ENCODE data around the gene GRIA2.
"Not testable (repeated sequence)": the region's sequence is repeated elsewhere in the genome, so short reads cannot be mapped to it uniquely, and the experiment has no call there.

GRIA2 gene

GRCh38 chr4:157220371-157220881 is at the start of gene GRIA2:
TSS of gene GRIA2 (plus strand) at chr4:157220728. CDS start at chr4:157221043, 315 bp downstream.
- peak; percentile 45 to 77 (median 55) for DNase-seq

DNA sequence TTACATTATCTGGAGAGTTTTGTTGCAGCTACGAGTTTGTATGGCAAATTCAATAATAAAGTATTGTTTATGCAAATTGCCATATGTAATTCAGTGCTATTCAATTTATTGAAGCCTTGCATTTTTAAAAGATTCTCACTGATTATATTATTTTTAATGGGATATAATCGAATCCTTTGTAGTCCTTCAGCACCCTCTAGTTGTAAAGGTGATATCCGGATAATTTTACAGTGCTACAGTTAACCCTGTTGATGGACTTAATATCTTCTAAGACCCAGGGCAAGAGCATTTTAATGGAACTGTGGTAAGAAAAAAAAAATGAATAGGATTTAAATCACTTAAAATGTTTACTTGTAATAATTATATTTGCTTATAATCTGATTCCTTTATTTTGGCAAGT is 48.5 kb upstream of the GRIA2 start:
- no peak for DNase-seq

GRCh38 chr4:157180268-157180667 is 40.3 kb upstream of the GRIA2 start:
- DNase-seq: not testable (repeated sequence)

DNA sequence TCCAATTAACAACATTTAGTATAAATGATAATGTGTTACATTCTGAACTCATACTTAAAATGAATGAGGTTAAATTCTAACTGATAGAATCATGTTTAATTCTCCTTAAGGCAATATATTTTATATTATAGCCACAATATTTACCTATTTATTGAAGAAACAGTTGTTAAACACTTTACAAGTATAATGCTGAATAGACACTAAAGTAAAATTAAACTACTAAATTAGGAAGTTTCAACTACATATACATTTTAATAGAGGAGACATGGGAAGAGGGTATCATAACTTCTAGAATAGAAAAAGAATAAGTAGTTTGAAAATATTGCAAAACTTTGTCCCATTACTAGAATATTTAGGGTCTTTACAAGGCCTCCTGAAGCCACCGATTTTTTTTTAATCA is 36.2 kb upstream of the GRIA2 start:
- no peak for DNase-seq

GRCh38 chr4:157185363-157185762 is 35.2 kb upstream of the GRIA2 start:
- DNase-seq: no peak

DNA sequence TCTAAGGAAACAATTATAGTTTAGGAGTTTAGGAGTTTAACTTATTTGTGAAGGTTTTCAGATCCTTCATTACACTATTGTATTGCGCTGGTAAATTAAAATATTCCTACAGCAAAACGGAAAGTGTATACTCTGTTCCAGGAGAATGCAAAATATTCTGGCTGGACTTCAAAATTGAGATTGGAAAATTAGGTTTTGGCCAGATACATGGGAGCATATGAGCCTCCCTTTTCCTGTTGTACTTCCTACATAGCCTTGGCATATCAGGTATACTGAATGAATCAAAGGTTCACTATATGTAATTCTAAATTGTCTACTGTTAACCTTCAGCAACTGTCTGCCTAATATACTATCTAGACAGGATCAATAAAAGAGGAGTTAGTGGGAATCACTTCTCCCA is 25.2 kb upstream of the GRIA2 start:
- DNase-seq: no peak

DNA sequence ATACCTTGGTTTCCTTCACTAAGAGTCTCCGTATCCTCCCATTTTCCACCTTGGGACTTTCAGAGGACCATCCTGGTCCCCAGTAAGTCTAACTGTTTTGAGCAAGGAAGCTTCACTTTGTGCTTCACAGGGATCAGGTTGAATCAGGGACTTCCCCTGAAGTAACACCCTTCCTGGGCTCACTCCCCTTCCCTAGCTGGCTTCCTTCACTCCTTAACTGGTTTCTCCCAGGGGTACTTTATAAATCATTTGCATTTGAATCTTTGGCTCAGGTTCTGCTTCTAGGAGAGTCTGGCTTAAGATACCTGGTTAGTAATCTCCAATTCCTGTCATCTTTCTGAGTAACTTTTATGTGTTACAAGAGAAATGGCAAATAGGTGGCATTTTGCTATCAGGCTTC is 24.5 kb upstream of the GRIA2 start:
- no peak for DNase-seq

- peak; percentile 59 to 72 (median 68) for DNase-seq
Observed at GRCh38 chr4:157204634-157205244, 15.8 kb upstream of the GRIA2 start.

GRCh38 chr4:157217708-157218107 is 2.8 kb upstream of the GRIA2 start:
- DNase-seq: peak; percentile 28 to 51 (median 49)

DNA sequence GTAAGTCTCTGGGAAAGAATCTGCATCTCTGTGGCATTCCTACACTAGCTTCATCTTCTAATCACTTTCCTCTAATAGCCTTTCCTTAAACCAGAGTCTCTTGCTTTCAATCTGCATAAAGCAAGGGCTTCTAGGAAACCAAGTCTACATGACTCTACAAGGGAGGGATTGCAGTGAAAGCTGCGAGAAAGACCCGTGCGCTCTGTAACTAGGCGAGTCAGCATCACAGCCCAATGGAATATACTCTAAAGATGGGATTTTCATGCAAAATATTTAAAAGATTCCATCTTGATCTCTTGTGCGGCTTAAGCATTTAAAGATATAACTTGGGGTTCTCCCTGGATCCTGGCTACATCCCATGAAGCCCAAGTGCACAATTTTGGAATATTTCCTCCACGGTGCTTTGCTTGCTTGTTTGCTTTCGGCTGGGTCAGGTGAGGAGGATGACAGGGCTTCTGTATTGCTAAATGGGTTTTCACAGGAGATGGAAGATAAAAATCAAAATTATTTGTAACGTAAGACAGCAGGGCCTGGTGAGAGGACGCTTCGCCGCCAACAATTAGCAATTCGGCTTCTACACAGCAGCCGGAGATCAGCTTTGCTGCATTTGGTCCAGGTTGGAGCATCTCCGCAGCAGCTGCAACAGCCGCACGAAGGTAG is 687 bp upstream of the GRIA2 start:
- no peak for DNase-seq

DNA sequence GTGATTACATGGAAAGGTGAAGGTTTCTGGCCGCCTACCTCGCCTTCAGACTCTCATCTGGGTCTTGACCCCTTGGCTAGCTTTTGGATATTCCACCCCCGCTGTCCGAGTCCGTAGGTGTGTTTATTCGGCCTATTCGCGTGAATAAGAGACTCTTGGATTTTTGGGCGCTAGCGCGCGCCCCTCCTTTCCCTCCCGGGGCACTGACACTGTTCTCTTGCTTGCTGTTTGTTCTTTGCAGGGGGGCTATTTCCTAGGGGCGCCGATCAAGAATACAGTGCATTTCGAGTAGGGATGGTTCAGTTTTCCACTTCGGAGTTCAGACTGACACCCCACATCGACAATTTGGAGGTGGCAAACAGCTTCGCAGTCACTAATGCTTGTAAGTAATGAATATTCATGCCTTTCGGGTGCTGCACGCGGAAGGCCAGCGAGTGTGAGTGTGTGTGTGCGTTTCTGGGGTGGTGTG is 932 bp downstream of the GRIA2 start:
- DNase-seq: no peak

DNA sequence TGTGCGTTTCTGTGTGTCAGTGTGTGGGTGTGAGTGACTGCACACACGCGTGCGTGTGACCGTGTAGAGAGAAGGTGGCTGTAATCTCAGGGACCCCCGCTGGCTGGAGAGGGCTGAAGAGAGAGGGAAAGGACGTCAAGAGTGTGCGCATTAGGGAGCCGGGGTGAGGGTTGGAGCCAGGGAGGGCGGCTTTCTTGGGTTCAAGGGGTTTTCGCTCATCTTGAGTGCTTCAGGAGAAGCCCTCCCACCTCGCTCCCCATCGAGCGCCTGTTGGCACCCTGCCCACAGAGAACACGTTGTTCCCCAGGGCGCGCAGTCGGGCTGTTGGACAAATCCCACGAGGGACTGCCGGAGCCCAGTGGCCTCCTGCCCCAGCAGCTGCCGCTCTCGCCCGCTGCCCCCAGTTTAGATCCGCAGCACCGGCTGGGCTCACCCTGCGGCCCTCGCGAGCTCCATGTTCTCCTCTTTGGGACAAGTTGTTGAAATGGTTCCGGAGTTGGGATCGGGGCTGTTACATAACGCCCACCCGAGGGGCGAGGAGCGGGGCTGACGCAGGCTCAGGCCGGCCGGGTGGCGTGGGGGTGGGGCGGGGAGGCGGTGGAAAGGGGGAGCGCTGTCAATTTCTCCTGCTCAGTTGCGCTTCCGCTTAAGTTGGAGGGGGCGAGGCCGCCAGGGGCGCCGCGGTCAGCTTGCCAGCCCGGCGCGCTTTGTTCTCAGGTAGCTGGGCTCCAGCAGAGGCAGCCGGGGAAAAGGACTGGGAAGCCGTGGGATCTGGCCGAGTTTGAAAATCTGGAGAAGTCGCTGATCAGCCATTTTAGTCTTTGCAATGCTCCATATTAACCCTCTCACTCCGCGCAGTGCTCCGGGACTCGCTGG is 1.6 kb downstream of the GRIA2 start:
- DNase-seq: peak in 1 of 3 donors; percentile 18

DNA sequence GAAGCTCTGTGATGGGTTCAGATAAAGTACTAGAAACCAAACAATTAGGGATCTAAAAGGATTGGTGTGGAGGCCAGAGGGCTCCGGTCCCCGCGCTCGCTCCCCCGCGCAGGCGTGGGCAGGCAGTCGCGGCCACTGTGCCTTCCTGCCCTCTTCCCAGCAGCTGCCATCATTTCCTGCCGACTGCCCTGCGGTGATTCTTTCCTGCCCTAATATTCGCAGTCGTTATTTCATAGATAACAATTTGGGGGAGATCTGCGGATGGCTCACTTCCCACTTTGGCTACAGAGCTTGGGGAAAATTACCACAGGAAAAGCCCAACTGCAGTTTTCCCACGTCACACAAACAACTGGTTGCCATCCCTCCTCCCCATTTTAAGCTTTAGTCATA is 2.2 kb downstream of the GRIA2 start:
- peak; percentile 33 to 63 (median 36) for DNase-seq

DNA sequence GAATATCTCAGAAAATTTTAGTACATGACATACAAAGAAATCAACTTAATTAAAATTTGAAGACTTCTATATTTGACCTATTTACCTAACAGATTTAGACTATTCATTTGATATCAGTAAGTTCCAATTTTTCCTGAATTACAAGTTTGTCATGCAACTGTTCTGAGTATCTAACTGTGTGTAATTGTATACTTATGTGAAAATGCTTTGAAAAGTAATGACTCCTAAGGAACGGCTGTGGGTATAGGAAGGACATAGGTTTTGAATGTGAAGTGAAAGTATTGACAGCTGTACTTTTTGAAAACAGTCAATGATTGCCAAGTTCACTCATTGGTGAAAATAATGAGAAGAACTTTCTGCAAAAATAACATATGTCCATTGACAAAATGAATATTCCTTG is 2.9 kb downstream of the GRIA2 start:
- no peak for DNase-seq

- DNase-seq: no peak
Observed at GRCh38 chr4:157225096-157225495, 4.6 kb downstream of the GRIA2 start.

DNA sequence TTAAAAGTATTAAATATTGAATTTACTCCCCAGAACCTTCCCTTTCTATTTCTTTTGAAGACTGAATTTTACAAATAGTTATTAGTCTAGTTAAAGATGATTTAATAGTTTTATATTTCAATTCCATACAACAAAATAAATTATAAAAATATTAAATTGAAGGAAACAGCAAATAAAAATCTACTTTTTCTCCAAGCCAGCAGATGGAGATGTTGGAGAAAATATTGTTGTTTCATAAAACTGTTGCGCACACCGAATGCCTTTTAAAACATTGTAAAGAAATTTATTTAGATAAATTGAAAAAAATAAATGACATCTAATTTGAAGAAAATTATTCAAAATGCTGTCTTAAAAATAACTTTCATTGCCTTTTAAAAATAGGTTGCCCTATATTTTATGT is 5.5 kb downstream of the GRIA2 start:
- DNase-seq: no peak

DNA sequence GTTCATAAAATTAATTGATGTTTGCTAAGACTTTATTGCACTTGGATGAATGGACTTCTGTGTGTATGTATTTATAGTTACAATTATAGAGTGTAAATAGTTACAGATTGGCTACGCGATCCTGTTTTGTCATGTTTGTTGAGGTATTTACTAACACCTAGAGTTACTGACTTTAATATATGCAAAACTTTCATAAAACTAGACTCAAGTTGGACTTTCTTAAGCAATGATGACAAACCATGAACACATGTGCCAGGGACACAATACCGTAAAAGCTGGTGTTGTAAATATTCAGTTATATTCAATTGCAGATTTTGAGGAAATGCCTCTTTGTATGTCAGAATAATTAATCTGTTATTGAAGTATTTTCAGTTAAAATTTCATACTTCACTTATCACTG is 6.1 kb downstream of the GRIA2 start:
- no peak for DNase-seq

DNA sequence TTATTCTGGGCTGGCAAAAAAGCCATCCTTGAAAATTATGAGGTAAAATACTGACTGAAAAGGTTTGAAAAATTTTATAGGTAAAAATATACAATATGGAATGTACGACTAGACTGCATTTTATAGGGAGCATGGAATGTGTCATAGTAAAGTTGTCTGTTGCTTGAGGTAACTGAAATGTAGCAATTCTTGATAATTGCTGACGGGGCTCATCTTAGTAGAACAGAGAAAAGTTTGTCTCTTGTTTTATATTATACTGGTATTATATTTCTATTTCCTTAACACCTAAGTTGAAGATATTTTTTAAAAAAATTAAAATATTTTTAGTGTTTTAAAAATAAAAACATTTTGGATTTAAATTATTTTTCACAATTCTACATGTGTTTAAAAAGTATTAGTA is 11.0 kb downstream of the GRIA2 start:
- DNase-seq: no peak

- DNase-seq: no peak
Observed at GRCh38 chr4:157242871-157243270, 22.3 kb downstream of the GRIA2 start.

GRCh38 chr4:157244348-157244747 is 23.8 kb downstream of the GRIA2 start:
- no peak for DNase-seq

GRCh38 chr4:157245351-157245750 is 24.8 kb downstream of the GRIA2 start:
- DNase-seq: no peak

DNA sequence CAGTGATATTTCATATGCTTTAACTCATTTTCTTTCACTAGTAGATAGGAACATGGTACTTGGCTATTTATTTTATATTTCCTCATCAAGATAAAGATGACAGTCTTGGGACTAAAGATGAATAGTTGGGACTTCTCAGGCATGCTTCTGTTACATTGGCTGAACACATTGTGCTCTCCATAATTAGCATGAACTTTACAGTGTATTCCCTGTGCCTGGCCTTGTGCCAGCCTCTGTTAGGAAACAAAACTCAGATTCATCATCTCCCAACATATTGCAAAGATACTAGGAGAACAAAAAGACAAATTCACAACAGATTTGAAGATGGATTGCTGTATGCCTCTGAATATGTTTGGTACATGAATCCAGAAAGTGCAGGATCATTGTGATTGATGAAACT is 26.4 kb downstream of the GRIA2 start:
- no peak for DNase-seq

- not testable (repeated sequence) for DNase-seq
Observed at GRCh38 chr4:157258165-157258564, 37.6 kb downstream of the GRIA2 start.

- DNase-seq: no peak
Observed at GRCh38 chr4:157265281-157265680, 44.8 kb downstream of the GRIA2 start.

Measured in suppressor macrophage treated with lipopolysaccharide for 1 hour (primary cell).